ENCODE data around the gene MED12L. TPM values are rescaled to one million over a fixed set of nuclear protein-coding genes. Genes with fewer than 3 reads are reported as not detected.

The MED12L gene
- total RNA-seq, 1 experiment from 2014 or later = 14.9 TPM

DNA sequence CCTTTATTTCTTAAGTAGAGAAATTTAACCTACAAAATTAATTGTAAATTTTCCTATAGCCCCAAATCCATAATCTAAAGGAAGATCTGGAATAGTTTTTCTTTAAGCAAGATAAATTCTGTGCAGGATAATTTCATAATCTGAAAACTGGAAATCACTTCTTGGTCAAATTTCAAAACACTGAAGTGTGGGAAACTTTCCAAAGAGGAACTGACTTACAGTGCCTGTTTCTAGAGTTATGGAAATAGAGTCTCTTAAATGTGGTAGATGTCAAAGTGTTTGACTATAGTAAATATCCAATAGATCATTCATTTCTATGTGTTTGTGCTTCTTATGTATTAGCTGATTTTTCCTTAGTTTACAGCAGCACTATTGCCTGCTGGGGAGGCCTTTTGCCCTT, 245.4 kb downstream of the MED12L start:
- H2BK5ac ChIP-seq (ENCODE audit: insufficient read length, low read length) = no peak overlapping the region
- H3K79me1 ChIP-seq (ENCODE audit: insufficient read depth, low read depth, low read length, poor library complexity, severe bottlenecking) = no peaks in the 10 kb centered on the region
- Mint-ChIP-seq H3K27ac (no peak overlapping the region), H3K36me3 (ENCODE audit: insufficient read depth in 1 of 3, low read depth in 3 of 3) (no peaks in the 10 kb centered on the region), H3K4me1 (peaks cover 2 to 8% of the 10 kb centered on the region in 2 experiments), H3K27me3 (ENCODE audit: low read depth) (no peaks in the 10 kb centered on the region), H3K4me3 (no peak overlapping the region), H3K9me3 (no peaks in the 10 kb centered on the region)
- H3K23ac ChIP-seq (ENCODE audit: insufficient read length, low read depth, low read length) = no peak overlapping the region
- H3K4me1 ChIP-seq (ENCODE audit: insufficient read depth, low read length) = no peaks in the 10 kb centered on the region
- no peaks in the 10 kb centered on the region for H4K20me1 ChIP-seq (ENCODE audit: control insufficient read depth, insufficient read depth, insufficient read length)
- H3K18ac ChIP-seq (ENCODE audit: insufficient read length, low read depth, low read length) = no peak overlapping the region
- H2BK15ac ChIP-seq (ENCODE audit: low read depth, low read length) = no peak overlapping the region
- H4K8ac ChIP-seq (replicated peaks; ENCODE audit: insufficient read length, low read depth, low read length) = no peak overlapping the region
- no peak for TF ChIP-seq CTCF (conservative IDR thresholded peaks at IDR 0.05)
- no peak overlapping the region for H4K5ac ChIP-seq (ENCODE audit: insufficient read length, low read depth, low read length)
- DNase-seq = no peak
- H3T11ph ChIP-seq (ENCODE audit: low read length) = no peak overlapping the region
- no peak overlapping the region for H2AK5ac ChIP-seq (ENCODE audit: insufficient read length, low read length)
- H3K23me2 ChIP-seq (ENCODE audit: insufficient read length, low read depth, low read length, poor library complexity, severe bottlenecking) = no peaks in the 10 kb centered on the region
- no peak overlapping the region for H2BK12ac ChIP-seq (ENCODE audit: insufficient read length, low read depth, low read length)
- no peak overlapping the region for H2BK20ac ChIP-seq (ENCODE audit: low read depth, low read length, poor library complexity, severe bottlenecking)
- no peak overlapping the region for H3K56ac ChIP-seq (ENCODE audit: insufficient read length, low read depth, low read length)
- H3K27ac ChIP-seq (ENCODE audit: insufficient read length, low read depth, low read length) = no peak overlapping the region
- H3K4me2 ChIP-seq (ENCODE audit: insufficient read depth, insufficient read length, low read length) = no peak overlapping the region
- no peak overlapping the region for H3K4ac ChIP-seq (ENCODE audit: low read depth, low read length)
- no peaks in the 10 kb centered on the region for H3K79me2 ChIP-seq (ENCODE audit: insufficient read depth, low read length)
- no peak overlapping the region for H3K14ac ChIP-seq (ENCODE audit: insufficient read depth, low read length)
- H3K9ac ChIP-seq (ENCODE audit: extremely low read depth, insufficient read length, low read length) = no peak overlapping the region
- H2AFZ ChIP-seq (ENCODE audit: low read length) = no peak overlapping the region
- H4K91ac ChIP-seq (ENCODE audit: insufficient read length, low read depth, low read length) = no peak overlapping the region
- no peaks in the 10 kb centered on the region for H3K9me3 ChIP-seq (ENCODE audit: control insufficient read depth, low read depth, low read length)
- H3K27me3 ChIP-seq (ENCODE audit: insufficient read depth, low read length) = no peaks in the 10 kb centered on the region
- H2BK120ac ChIP-seq (ENCODE audit: low read depth, low read length, poor library complexity, severe bottlenecking) = no peak overlapping the region

Measured in H9 (cell line).